Bronchial epithelial cell (primary cell): ENCODE measurements around the gene SH2B2. TPM values are rescaled to one million over a fixed set of nuclear protein-coding genes. Genes with fewer than 3 reads are reported as not detected.

Experiments used
- DNase-seq: peaks from one replicate; pipeline ENCODE4 v3.0.0-alpha.2; 2010; ENCODE audit warnings: low read depth
- FAIRE-seq: peaks from 2 replicates; lab custom pipeline; 2011; peaks lifted over from hg19 to GRCh38; lab: Jason Lieb, UNC
- H3K27me3 ChIP-seq: 2 replicates; pipeline ENCODE4 v1.5.1; 2011; ENCODE audit warnings: low read length; ENCODE audit not compliant: control insufficient read depth, insufficient read depth
- H3K36me3 ChIP-seq: 2 replicates; pipeline ENCODE4 v1.5.1; 2011; ENCODE audit warnings: low read length; ENCODE audit not compliant: control insufficient read depth, insufficient read depth
- H3K4me3 ChIP-seq: 2 replicates; pipeline ENCODE4 v1.5.1; 2011; ENCODE audit warnings: mild to moderate bottlenecking, low read depth, low read length, control low read depth
- CTCF ChIP-seq: IDR thresholded peaks from 2 replicates; pipeline ENCODE4 v1.5.1; 2011; ENCODE audit warnings: mild to moderate bottlenecking, moderate library complexity, low read length, control low read depth, inconsistent platforms; ENCODE audit not compliant: insufficient read depth, severe bottlenecking
- total RNA-seq: library from RNA; depleted of rRNA; stranded (reverse); fragments of >200 nt; gene quantifications from 2 replicates; pipeline ENCODE4 v1.2.1, GENCODE V29; 2014

Gene SH2B2
- total RNA-seq, 1 donor from 2014 or later: 1.8 TPM

GRCh38 chr7:102312317-102312716 lies 25.6 kb downstream of the SH2B2 start:
- no peaks in the 10 kb centered on the region for H3K27me3 ChIP-seq
- DNase-seq: no peak
- TF ChIP-seq CTCF: no peak
- FAIRE-seq: no peak
- no peak overlapping the region for H3K4me3 ChIP-seq
- H3K36me3 ChIP-seq: no peaks in the 10 kb centered on the region

DNA sequence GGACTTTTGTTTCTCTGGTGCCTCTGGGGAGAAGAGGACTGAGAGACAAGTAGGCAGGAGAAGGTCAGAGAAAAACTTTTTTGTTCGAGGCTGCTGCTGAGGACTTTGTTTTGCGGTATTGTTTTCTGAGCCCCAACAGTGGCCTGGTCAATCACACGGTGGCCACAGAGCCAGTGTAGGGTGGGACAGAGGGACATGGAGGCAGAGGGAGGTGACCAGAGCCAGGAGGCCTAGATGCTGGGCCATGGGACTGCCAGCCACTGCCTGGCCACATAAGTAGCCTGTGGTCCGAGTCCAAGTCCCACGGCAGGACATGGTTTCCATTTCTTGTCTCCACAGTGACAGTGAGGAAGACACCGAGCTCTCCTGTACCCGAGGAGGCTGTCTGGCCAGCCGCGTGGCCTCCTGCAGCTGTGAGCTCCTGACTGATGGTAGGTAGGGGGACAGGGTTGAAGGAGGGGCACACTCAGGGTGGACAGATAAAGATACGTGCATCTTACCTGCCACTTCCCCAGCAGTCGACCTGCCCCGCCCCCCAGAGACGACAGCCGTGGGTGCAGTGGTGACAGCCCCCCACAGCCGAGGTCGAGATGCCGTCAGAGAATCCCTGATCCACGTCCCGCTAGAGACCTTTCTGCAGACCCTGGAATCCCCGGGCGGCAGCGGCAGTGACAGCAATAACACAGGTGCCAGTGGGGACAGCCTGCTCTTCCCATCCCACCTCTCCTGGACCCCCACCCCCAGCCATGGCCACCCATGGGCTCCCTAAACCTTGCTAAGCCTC lies 27.5 kb downstream of the SH2B2 start:
- DNase-seq: no peak
- H3K27me3 ChIP-seq: no peaks in the 10 kb centered on the region
- no peaks in the 10 kb centered on the region for H3K36me3 ChIP-seq
- FAIRE-seq: no peak
- no peak for TF ChIP-seq CTCF
- H3K4me3 ChIP-seq: no peak overlapping the region

- Histone ChIP-seq H3K27me3 (no peaks in the 10 kb centered on the region), H3K4me3 (no peak overlapping the region), H3K36me3 (no peaks in the 10 kb centered on the region)
- no peak for DNase-seq
- no peak for FAIRE-seq
- TF ChIP-seq CTCF: no peak
Measured at GRCh38 chr7:102317231-102318059, 30.8 kb downstream of the SH2B2 start.

GRCh38 chr7:102318482-102318971 lies 31.9 kb downstream of the SH2B2 start:
- peak; percentile 2 for TF ChIP-seq CTCF
- Histone ChIP-seq H3K4me3 (no peak overlapping the region), H3K27me3 (no peaks in the 10 kb centered on the region), H3K36me3 (no peaks in the 10 kb centered on the region)
- FAIRE-seq: no peak
- peak; percentile 75 for DNase-seq

GRCh38 chr7:102319671-102320070 lies 33.0 kb downstream of the SH2B2 start:
- no peaks in the 10 kb centered on the region for H3K36me3 ChIP-seq
- FAIRE-seq (no peak), DNase-seq (no peak)
- no peak overlapping the region for H3K4me3 ChIP-seq
- H3K27me3 ChIP-seq: no peaks in the 10 kb centered on the region
- no peak for TF ChIP-seq CTCF
